Coronary artery (tissue), 2 donors: ENCODE results near the gene ITM2C.

Experiments
- DNase-seq: peaks from one replicate; pipeline ENCODE4 v3.0.0-alpha.2; 2017; ENCODE audit warnings: low spot score
- H3K27ac ChIP-seq, 2 donors: fragments of 200-600 bp; sonication (generic); one replicate each; pipeline ENCODE4 v1.5.1; 2016 to 2019
- H3K4me3 ChIP-seq: fragments of 200-600 bp; sonication (generic); 2 replicates; pipeline ENCODE4 v1.5.1; 2016; ENCODE audit warnings: mild to moderate bottlenecking, moderate library complexity
- TF ChIP-seq, protein P1 (sequence below): fragments of 200-600 bp; sonication (generic); IDR thresholded peaks from one replicate; pipeline ENCODE4 v1.5.1; 2019; ENCODE audit warnings: antibody characterized with exemption

ITM2C gene

GRCh38 chr2:230873661-230874401 lies 9.1 kb downstream of the ITM2C start:
- TF ChIP-seq, protein P1, sequence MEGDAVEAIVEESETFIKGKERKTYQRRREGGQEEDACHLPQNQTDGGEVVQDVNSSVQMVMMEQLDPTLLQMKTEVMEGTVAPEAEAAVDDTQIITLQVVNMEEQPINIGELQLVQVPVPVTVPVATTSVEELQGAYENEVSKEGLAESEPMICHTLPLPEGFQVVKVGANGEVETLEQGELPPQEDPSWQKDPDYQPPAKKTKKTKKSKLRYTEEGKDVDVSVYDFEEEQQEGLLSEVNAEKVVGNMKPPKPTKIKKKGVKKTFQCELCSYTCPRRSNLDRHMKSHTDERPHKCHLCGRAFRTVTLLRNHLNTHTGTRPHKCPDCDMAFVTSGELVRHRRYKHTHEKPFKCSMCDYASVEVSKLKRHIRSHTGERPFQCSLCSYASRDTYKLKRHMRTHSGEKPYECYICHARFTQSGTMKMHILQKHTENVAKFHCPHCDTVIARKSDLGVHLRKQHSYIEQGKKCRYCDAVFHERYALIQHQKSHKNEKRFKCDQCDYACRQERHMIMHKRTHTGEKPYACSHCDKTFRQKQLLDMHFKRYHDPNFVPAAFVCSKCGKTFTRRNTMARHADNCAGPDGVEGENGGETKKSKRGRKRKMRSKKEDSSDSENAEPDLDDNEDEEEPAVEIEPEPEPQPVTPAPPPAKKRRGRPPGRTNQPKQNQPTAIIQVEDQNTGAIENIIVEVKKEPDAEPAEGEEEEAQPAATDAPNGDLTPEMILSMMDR, result no peak
- no peak for DNase-seq
- no peak overlapping the region for H3K4me3 ChIP-seq
- no peak overlapping the region for H3K27ac ChIP-seq

GRCh38 chr2:230874456-230874855 lies 9.7 kb downstream of the ITM2C start:
- no peak overlapping the region for H3K27ac ChIP-seq
- peak; percentile 55 for DNase-seq
- TF ChIP-seq, protein P1, result no peak
- no peak overlapping the region for H3K4me3 ChIP-seq

- TF ChIP-seq, protein P1, result no peak
- Histone ChIP-seq H3K4me3 (no peak overlapping the region), H3K27ac (no peak overlapping the region)
Measured at GRCh38 chr2:230874876-230875275, 10.1 kb downstream of the ITM2C start.

GRCh38 chr2:230875347-230876315 lies 10.9 kb downstream of the ITM2C start:
- H3K27ac ChIP-seq, result no peak overlapping the region
- TF ChIP-seq, protein P1, result no peak
- no peak overlapping the region for H3K4me3 ChIP-seq
- peak; percentile 68 for DNase-seq

More at GRCh38 chr2:230874876-230875275, 10.1 kb downstream of the ITM2C start:
- DNase-seq, result no peak

GRCh38 chr2:230877116-230877758 lies 12.5 kb downstream of the ITM2C start:
- TF ChIP-seq, protein P1, result no peak
- Histone ChIP-seq H3K4me3 (no peak overlapping the region), H3K27ac (no peak overlapping the region)
- DNase-seq, result peak; percentile 60

- no peak overlapping the region for H3K27ac ChIP-seq
- peak; percentile 41 for DNase-seq
Measured at GRCh38 chr2:230877759-230878598, 13.2 kb downstream of the ITM2C start.

More at GRCh38 chr2:230877759-230878598, 13.2 kb downstream of the ITM2C start:
- TF ChIP-seq, protein P1, result no peak
- no peak overlapping the region for H3K4me3 ChIP-seq
